ENCODE results near the gene SLC8A1. TPM values are rescaled to one million over a fixed set of nuclear protein-coding genes. Genes with fewer than 3 reads are reported as not detected.

SLC8A1 gene
- total RNA-seq, 1 donor, result 39.1 TPM

DNA sequence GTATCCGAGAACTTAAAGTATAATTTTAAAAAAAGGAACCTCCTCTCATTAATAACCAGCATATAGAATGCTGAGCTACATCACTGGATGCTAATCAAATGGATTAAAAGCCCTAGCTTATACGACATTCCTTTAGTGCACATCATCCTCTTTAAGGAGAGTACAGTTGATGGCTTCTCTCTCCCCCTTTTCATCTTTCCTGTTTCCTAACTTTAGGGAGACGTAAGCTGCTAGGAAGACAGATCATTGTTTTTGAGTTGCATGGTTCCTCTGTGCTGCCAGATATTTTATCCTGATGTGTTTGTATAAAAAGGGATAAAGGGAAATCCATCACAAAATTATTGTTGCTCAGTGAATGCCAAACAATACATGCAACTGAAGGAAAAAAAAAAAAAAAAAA, 94.2 kb downstream of the SLC8A1 start:
- no peak for TF ChIP-seq CTCF (IDR thresholded peaks at IDR 0.05; ENCODE audit: insufficient read depth, low read length)
- DNase-seq (ENCODE audit: low read depth), result no peak
- H3K4me3 ChIP-seq (ENCODE audit: low read depth, low read length), result no peak overlapping the region

DNA sequence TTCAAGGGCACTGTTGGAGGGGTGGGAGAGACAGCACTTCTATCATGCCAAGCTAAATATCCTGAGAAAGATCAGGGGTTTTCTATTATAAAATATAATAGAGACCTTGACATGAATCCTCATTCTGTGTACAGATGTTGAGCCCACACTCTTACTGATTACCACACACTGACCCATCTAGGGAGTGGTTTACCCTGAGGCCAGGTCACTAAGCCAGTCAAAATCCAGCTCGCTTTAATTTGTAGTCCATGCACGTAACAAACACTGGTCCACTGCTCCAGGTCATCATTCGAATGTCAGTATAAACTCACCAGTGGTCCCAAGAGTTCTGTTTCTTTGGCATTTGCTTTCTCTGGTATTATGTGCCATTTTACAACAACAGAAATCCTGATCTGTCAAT, 96.4 kb downstream of the SLC8A1 start:
- no peak for TF ChIP-seq CTCF (IDR thresholded peaks at IDR 0.05; ENCODE audit: insufficient read depth, low read length)
- DNase-seq (ENCODE audit: low read depth), result no peak
- no peak overlapping the region for H3K4me3 ChIP-seq (ENCODE audit: low read depth, low read length)

DNA sequence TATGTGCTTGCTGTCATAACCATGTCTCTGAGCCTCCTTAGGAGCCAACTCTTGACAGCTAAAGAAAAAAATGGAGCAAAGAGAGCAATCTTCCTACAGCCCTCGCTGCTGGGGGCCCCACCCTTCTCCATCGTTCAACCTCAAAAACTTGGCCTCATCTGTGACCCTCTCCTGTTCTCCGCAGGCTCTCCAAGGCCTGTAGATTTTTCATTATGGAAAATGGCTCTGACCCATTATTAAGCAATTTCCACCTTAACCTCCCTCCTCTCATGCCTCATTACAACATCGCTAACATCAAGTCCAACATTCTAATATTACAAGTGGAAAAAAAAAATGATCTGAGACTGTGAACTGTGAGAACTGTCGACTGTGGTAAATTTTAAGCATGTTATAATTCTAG, 98.7 kb downstream of the SLC8A1 start:
- TF ChIP-seq CTCF (IDR thresholded peaks at IDR 0.05; ENCODE audit: insufficient read depth, low read length), result no peak
- no peak overlapping the region for H3K4me3 ChIP-seq (ENCODE audit: low read depth, low read length)
- peak; percentile 89 for DNase-seq (ENCODE audit: low read depth)

- DNase-seq (ENCODE audit: low read depth), result peak; percentile 75
- H3K4me3 ChIP-seq (ENCODE audit: low read depth, low read length), result no peak overlapping the region
- no peak for TF ChIP-seq CTCF (IDR thresholded peaks at IDR 0.05; ENCODE audit: insufficient read depth, low read length)
Measured at GRCh38 chr2:40352703-40353099, 99.2 kb downstream of the SLC8A1 start.

GRCh38 chr2:40352041-40352702, 99.7 kb downstream of the SLC8A1 start:
- no peak overlapping the region for H3K4me3 ChIP-seq (ENCODE audit: low read depth, low read length)
- no peak for TF ChIP-seq CTCF (IDR thresholded peaks at IDR 0.05; ENCODE audit: insufficient read depth, low read length)
- DNase-seq (ENCODE audit: low read depth), result peak; percentile 65

DNA sequence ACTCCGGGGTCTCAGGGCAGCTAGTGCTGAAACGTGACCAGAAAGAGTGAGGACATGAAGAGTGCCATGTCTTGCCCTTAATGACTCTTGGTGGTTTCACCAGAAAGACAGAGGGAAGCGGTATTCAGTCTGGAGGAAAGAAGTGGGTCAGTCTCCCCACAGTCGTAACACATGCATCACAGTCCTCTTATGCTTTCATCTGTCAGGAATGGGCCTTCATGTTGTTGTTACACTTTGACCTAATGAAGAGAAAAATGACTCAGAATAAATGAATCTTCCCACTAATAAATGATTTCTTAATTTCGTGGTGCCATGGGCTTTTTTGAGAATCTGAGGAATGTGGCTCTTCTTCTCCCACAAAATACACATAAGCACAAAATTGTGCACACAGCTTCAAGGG, 103.2 kb downstream of the SLC8A1 start:
- no peak for DNase-seq (ENCODE audit: low read depth)
- no peak for TF ChIP-seq CTCF (IDR thresholded peaks at IDR 0.05; ENCODE audit: insufficient read depth, low read length)

DNA sequence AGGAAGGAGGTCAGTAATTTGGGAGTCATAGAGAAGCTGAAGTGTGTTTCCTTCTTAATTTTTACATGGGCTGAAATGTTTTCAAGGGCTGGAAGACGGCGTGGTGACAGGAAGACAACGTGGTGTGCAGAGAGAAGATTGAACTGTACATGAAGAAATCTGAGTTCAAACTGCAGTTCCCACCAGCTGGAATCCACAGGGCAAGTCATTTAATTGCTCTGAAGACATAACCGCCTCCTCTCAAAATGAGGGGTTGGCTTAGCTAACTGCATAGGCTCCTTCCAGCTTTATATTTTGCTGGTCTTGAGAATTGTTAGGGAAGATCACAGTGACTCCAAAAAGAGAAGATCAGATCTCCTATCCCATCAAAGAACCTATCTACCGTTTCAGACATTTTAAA, 103.9 kb downstream of the SLC8A1 start:
- no peak for TF ChIP-seq CTCF (IDR thresholded peaks at IDR 0.05; ENCODE audit: insufficient read depth, low read length)
- no peak overlapping the region for H3K4me3 ChIP-seq (ENCODE audit: low read depth, low read length)
- DNase-seq (ENCODE audit: low read depth), result no peak

More for the DNA sequence above, 103.2 kb downstream of the SLC8A1 start:
- no peak overlapping the region for H3K4me3 ChIP-seq (ENCODE audit: low read depth, low read length)
